GM21528 (cell line): ENCODE data around the gene AP5Z1.
A peak's percentile ranks its signal among the peaks of the same experiment; 100 is the strongest.

Source experiments
- ATAC-seq: cut with Tn5 transposase; IDR thresholded peaks from one replicate; pipeline ENCODE4 v1.9.1; 2021; ENCODE audit warnings: mild to moderate bottlenecking, moderate library complexity; ENCODE audit not compliant: unreplicated experiment, low FRiP score

Gene AP5Z1

GRCh38 chr7:4775250-4775847 lies at the start of gene AP5Z1:
Gene AP5Z1, plus strand, starts transcription at chr7:4775623. Its CDS starts 93 bp downstream, at chr7:4775716.
- peak; percentile 94 for ATAC-seq

GRCh38 chr7:4725850-4726450 lies 49.5 kb upstream of the AP5Z1 start:
- no peak for ATAC-seq

- ATAC-seq, result no peak
These were observed 48.9 kb upstream of the AP5Z1 start for GRCh38 chr7:4726566-4726965.

- ATAC-seq, result no peak
These were observed 47.3 kb upstream of the AP5Z1 start for GRCh38 chr7:4727914-4728705.

GRCh38 chr7:4729266-4729665 lies 46.2 kb upstream of the AP5Z1 start:
- ATAC-seq, result no peak

GRCh38 chr7:4730276-4730675 lies 45.1 kb upstream of the AP5Z1 start:
- no peak for ATAC-seq

- ATAC-seq, result no peak
These were observed 44.5 kb upstream of the AP5Z1 start for GRCh38 chr7:4730971-4731370.

- ATAC-seq, result no peak
These were observed 43.6 kb upstream of the AP5Z1 start for GRCh38 chr7:4731803-4732202.

GRCh38 chr7:4733936-4734528 lies 41.4 kb upstream of the AP5Z1 start:
- ATAC-seq, result no peak

- no peak for ATAC-seq
These were observed 40.7 kb upstream of the AP5Z1 start for GRCh38 chr7:4734587-4735345.

GRCh38 chr7:4737300-4737699 lies 38.1 kb upstream of the AP5Z1 start:
- ATAC-seq, result no peak

- ATAC-seq, result no peak
These were observed 36.5 kb upstream of the AP5Z1 start for GRCh38 chr7:4738711-4739527.

- no peak for ATAC-seq
These were observed 35.9 kb upstream of the AP5Z1 start for GRCh38 chr7:4739528-4739992.

GRCh38 chr7:4740796-4741195 lies 34.6 kb upstream of the AP5Z1 start:
- no peak for ATAC-seq

GRCh38 chr7:4742051-4742573 lies 33.3 kb upstream of the AP5Z1 start:
- no peak for ATAC-seq

- ATAC-seq, result no peak
These were observed 32.6 kb upstream of the AP5Z1 start for GRCh38 chr7:4742852-4743251.

- ATAC-seq, result peak; percentile 77
These were observed 30.8 kb upstream of the AP5Z1 start for GRCh38 chr7:4744391-4745264.

GRCh38 chr7:4745265-4745919 lies 30.0 kb upstream of the AP5Z1 start:
- ATAC-seq, result peak; percentile 36
